Brain pericyte (primary cell): ENCODE measurements around the gene BFSP1.

Experiments used
- DNase-seq: peaks from one replicate; pipeline ENCODE4 v3.0.0-alpha.2; 2012; ENCODE audit warnings: low read depth, low spot score

Gene BFSP1

DNA sequence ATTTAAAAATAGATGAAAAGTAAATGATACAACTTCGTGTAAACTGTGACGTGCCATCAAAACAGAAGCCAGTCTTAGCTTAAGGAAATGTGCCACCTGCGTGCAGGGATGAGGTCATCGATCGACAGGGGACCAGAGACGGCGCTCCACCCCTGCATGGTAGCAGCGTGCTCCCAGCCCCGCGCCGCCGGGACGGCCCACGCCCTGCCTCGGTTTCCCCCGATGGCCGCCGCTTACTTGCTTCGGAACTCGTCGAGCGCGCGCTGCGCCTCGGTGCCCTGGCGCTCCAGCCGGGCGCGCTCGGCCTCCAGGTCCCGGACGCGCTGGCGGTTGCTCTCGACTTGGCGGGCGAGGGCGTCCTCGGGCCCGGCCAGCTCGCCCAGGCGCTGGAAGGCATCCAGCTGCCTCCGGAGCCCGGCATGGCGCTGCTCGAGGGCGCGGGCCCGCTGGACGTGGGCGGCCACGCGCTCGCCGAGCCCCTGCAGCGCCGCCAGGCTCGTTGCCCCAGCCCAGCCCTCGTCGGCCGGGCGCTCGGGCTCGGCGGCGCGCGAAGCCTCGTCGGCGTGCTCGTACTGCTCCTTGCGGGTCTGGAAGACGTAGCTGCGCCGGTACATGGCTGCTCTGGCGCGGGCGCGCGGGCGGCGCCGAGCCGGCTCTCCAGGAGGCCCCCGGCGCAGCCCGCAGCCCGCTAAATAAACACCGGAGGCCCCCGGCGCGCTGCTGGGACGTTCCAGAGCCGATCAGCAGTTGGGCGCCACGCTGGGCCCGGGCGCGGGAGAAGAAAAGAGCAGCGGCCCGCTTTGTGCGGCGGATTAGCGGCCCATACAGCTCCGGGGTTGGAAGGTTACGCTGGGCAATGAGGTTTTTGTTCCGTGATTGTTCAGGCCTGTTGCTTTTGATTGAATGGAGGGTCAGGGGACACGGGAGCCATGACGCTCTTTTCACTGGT lies at the start of gene BFSP1:
Gene BFSP1, minus strand, starts transcription at position 664 of the 949 bp plus-strand sequence. Its CDS starts 50 bp downstream, at position 614.
- peak; percentile 25 for DNase-seq

DNA sequence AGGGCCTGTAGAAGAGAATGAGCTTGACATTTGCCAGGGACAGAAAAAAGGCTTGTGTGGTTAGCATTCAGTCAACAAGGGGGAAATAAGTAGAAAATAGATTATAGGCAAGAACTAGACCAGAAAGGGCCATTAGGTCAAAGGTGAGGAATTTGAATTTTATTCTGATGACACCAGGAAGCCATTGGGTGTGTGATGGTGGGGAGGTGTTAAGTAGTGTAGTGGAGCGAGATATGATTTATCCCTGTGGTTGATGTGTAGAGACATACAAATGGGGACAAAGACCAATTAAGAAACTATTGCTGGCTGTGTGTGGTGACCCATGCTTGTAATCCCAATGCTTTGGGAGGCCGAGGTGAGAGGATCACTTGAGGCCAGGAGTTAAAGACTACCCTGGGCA lies 49.7 kb upstream of the BFSP1 start:
- no peak for DNase-seq

DNA sequence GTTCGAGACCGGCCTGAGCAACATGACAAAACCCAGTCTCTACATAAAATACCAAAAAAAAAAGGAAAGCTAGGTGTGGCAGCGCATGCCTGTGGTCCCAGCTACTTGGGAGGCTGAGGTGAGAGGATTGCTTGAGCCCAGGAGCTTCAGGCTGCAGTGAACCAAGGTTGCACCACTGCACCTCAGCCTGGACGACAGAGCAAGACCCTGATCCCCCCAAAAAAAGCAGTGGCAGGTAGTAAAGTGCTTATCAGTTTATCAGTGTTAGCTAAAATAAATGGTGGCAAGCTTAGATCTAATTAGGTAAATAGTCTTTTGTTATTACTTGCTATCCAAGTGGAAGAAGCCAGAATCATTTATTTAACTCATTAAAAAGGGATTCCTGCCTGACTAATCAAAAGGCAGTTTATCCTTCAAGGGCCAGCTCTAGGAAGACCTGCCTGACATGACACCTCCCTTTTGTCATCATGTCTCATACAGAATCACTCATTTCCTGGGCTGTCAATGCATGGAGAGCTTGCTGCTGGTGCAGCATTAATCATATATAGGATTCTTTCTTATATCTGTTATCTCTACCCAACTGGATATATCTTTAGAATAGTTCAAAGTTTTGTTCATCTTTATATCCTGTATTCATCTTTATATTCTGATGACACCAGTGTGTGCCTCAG lies 48.3 kb upstream of the BFSP1 start:
- no peak for DNase-seq

DNA sequence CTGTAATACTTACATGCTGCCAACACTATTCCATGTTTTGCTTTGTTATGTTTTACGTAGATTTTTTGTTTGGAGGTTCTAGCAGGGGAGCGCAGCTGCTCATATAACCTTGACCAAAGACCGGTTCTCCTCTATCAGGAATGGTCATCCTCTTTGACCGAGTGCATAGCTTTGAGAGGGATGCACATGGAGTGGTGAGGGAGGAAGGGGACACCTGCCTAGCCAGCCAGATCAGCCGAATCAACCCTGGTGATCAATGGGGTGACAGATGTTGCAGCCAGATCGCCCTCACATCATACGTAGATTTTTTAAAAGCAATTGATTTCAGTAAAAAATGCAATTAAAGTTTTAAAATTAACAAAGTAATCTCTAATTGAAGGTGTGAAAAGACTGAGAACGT lies 45.0 kb upstream of the BFSP1 start:
- DNase-seq = no peak

DNA sequence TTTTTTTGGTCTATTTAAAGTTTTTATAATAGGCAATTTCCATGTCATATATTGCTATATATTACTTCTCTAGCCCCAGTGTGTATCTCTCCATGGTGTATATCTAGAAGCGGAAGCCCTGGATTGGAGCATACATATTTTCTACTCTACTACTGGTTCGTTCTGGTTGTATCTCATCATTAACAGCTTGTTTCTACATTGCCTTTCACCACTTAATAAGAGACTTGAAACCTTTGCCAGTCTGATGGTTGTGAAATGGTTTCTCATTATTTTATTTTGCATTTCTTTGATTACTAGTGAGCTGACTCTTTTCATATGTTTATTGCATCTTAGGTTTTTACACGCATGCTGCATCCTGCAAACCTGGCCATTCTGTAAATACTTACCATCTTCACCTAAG lies 42.3 kb upstream of the BFSP1 start:
- DNase-seq = no peak

DNA sequence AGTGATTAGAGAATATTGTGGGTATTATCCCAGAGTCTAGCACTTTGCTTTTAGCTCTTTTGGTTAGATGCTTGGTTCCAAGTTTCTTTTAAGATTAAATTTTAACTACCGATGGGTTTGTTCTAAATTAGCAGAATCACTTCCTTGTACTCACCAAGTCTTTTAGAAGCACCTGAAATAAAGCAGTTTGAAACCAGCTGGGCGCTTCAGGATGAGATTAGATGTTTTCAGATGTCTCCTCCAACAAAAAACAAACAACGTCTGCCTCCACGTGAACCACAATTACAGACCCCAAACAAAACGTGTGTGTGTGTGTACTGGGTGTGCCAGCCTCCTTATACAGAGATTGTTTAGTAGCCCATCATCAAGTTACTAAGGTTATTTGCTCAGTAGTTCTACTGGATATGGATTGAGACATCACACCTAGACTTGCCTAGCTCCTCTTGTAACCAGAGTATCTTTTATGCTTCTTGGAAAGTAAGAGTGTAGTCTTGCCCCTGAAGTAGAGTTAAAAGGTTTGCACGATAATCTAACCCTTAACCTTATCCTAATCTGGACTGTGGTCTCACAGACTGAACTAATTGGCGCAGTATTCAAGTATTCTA lies 41.0 kb upstream of the BFSP1 start:
- DNase-seq = no peak

DNA sequence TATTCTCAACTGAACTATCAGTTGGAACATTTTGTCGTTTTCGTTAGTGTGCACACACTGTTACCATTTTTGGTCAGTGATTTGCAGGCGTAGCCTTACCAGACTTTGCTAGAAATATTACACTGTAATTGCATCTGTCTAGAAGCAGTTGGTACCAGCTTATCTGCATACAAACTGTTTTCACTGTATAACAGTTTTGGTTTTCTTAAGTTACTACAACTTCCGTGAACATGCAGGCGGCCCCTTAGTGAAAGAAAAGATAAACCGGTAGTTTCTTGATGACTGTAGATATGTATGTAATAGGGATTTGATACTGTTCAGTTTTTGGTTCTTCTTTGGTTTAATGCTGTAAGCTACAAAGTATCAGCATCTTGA lies 40.0 kb upstream of the BFSP1 start:
- DNase-seq = no peak

DNA sequence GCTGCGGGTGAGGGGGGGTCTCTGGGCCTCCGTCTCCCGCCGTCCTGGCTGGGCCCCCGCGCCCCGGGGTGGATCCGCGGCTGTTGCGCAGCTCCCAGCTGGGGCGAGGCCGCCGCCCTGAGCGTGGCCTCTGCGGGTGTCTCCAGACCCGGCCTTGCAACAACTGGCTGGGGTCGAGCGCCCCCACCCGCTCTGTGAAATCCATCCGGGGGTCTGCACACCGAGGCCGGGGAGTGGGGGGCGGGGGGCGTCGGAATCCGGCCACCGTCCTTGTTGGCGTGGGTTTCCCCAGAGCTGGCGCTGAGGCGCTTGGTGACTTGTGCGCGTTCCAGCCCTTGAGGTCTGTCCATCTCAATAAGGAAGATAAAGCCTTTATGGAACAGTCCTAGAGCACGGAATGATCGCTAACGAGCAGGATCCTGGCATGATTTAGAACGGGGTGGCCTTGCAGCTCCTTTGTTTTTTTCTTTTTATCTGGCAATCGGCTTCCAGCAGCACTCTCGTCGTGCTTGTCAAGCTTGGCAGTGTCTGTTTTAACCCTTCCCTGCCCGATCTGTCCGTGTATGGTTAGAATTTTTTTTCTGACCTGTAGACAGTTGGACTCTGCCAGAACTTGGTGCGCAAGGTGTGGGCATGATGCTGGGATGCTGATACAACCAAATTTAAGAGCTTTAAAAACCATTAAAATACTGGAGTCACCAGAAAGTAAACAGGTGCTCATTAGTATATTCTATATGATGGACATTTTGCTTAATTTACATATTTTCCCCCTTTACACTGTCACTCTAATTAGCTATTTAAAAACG lies 39.4 kb upstream of the BFSP1 start:
- no peak for DNase-seq

DNA sequence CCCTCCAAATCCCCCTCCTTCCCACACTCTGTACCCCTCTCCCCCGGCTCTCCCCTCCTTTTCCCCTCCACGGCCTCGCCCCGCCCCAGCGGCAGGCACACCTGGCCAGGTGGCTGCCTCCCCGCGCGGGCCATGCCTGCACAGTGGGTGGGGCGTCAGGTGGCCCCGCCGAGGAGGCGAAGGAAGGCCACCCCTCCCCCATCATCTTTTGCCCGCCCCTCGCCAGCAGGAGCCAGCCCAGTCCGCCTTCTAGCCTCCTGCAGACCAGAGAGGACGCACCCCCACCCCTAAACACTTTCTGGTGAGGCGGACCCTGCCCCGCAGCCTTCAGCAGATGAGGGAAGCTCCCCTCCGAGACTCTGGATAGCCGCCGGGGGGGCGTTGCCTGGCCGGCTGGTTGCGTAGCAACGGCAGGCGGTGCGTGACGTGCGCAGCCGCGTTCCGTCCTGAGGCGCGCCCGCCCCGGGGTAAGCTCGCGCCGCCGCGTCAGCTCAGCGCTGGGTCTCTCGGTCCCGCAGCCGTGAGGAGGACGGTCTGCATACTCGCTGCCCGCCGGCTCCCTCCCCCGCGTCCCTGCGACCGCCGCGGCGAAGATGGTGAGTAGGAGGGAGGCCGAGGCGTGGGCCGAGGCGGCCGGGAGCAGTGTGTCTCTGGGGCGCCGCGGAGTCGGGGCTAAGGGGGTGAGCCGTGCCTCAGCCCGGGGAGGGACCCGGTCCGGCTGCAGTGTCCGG lies 38.6 kb upstream of the BFSP1 start, which contains the start of gene DSTN:
Gene DSTN, plus strand, starts transcription at position 460 of the 731 bp plus-strand sequence. Its CDS starts 134 bp downstream, at position 594.
- DNase-seq = peak; percentile 71

DNA sequence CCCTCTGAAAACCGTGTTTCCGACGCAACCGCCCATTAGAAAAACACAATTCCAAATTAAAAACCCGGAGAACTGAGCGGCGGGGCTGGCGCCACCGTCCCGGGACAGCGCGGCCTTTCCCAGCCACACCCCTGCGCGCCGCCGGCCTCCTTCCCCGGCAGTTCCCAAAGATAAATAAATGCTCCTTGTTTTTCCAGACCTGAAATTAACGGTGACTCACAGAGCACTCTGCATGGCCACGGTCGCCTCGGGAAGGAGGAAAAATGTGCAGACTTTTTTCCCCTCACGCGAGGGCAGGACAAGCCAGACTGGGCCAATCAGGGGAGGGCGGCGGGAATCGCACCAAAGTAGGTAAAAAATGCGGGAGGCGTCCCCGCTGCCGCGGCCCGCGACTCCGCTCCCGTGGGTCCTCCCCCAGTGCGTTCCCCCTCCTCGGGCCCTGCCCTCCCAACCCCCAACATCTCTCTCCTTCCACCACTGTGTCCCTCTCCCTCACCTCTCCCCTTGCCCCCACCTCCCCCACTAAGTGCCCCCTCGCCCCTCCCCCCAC lies 37.9 kb upstream of the BFSP1 start:
- peak; percentile 53 for DNase-seq

DNA sequence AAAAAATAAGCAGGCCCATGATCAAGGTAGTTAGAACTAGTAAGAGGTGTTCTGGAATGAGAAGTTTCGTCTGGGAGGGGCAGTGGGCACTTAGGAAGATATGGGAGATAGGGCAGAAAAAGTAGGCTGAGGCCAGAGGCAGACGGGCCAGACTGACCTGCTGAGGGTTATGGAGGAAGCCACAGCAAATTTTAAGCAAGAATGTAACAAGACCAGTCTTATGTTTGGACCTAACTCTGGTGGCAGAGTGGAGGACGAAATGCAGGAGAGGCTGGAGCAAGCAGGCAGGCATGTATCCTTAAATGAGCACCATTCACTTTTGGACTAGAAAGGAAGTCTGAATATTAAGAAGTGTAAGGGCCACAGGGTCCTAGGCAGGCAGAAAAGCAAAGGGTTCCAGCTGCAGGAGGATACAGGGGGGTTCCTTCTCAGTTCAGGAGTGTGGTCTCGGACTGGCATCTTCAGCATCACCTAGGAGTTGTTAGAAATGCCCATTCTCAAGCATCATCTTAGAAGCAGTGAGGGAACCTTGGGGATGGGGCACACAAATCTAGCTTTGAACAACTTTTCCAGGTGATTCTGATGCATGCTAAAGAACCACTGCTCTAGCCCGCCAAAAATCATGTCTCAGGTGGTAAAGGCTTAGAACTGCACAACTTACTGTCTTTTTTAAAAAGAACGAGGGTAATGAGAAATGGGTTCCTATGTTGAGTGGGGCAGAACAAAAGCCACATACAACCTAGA lies 37.0 kb upstream of the BFSP1 start:
- no peak for DNase-seq

DNA sequence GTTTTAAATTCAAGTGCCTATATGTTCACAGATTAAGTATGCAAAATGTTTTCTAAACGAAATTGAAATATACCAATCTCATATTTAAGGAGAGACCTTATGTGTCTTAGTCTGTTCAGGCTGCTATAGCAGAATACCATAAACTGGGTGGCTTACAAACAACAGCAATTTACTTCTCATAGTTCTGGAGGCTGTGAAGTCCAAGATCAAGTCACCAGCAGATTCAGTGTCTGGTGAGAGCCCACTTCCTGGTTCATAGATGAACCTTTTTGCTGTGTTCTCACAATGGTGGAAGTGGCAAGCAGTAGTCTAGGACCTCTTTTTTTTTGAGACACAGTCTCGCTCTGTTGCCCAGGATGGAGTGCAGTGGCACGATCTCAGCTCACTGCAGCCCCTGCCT lies 35.2 kb upstream of the BFSP1 start:
- DNase-seq = no peak

DNA sequence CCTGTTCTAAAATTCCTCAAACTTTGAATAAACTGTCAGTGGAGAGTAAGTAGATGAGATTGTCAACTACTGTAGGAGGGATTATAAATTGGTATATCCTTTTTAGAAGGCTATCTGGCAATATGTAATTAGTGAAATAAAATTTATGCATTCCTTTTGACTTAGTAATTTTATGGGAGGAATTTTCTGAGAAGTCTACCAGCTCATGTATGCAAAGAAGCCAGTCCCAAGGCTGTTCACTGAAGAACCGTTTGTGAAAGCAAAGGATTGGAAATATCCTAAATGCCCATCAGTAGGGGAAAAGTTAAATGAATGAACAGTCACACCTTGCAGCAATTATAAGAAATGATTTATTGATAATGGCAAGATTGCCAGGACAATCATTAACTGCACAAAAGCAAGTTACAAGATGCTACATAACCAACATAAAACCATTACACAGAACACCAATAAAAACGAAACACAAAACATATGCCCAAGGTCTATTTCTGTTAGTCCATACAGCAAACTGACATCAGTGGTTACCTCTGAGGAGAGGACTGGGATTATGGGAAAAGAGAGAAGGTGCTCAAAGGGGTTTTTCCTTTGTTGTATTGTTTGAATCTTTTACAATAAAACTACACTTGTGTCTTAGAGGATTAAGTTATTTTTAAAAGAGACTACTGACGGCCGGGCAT lies 34.1 kb upstream of the BFSP1 start:
- no peak for DNase-seq

DNA sequence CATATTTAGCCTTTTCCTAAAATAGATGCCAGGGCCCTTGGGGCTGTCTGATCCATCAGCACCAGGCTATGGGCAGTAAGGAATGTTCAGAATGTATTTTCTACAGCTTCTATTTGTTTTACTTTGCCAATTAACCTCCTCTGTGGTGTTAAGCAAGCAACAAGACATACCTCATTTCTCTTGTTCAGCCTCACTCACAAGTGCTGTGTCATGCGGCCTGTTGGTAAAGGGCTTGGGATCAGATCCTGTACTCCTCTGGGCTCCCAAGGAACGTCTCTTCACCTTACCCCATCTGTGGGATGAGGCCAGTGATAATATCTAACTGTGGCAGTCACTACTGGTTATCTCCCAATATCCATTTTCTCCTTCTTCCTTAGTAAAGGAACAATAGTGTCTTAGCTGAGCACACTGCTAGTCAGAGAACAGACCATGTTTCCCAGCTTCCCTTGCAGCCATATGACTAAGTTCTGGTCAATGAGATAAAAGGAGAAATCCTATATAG lies 31.7 kb upstream of the BFSP1 start:
- DNase-seq = no peak

DNA sequence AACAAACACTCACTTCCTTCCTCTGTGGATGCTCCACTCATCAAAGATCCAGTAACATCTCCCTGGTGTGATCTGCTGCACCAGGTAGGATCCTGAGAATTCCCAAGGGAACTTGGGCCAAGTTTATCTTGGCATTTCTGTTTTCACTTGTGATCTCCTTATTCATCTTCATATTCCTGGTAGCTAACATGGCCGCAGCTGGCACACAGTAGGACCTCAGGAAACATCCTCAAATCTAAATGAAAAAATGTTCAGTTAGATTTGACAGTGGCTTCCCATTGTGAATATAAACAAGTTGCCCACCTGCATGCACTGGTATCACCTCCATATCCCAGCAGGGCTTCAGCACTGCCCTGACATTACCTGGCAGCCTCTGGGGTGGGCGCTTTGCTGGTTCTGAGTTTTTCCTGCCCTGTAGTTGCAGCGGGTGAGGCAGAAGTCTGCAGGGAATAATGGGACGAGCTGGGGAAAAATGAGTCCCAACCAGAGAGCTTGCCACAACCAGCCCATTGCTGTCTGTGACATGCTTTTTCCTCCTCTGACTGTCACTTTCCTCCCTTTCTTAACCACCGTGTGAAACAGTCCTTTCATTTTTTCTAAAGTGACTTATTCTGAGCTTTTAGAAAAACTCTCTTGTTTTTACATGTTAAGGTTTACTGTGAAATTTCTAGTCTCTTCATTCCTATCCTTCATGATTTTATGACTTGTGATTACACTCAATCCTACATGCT lies 29.3 kb upstream of the BFSP1 start:
- DNase-seq = no peak

DNA sequence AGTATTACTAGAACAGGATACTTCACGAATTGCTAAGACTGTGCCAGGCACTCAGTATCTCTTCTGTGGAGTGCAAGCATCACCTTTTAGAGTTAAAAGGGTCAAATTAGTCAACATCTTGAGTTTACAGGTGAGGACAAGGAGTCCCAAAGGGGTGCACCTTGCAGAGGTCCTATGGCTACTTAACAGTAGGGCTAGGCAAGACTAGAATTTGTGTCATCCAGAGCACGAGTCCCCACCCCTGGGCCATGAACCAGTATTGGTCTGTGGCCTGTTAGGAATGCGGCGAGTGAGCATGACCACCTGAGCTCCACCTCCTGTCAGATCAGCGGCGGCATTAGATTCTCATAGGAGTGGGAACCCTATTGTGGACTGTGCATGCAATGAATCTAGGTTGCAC lies 28.2 kb upstream of the BFSP1 start:
- no peak for DNase-seq

DNA sequence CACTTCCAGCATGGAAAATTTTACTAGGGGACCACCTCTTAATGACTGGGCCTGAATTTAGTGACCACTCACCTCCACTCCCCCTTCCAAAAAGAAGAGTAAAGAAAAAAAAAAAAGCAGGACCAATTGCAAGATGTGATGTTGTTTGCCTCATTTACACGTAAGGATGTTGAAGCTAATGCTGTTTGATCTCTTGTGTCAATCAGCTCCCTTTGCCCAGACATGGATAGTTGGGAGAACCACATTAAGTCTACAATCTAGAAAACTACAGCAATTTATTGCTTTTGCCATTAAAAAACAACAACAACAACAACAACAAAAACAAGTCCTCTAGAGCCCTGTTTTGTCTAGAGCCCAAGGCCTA lies 27.7 kb upstream of the BFSP1 start:
- DNase-seq = no peak

DNA sequence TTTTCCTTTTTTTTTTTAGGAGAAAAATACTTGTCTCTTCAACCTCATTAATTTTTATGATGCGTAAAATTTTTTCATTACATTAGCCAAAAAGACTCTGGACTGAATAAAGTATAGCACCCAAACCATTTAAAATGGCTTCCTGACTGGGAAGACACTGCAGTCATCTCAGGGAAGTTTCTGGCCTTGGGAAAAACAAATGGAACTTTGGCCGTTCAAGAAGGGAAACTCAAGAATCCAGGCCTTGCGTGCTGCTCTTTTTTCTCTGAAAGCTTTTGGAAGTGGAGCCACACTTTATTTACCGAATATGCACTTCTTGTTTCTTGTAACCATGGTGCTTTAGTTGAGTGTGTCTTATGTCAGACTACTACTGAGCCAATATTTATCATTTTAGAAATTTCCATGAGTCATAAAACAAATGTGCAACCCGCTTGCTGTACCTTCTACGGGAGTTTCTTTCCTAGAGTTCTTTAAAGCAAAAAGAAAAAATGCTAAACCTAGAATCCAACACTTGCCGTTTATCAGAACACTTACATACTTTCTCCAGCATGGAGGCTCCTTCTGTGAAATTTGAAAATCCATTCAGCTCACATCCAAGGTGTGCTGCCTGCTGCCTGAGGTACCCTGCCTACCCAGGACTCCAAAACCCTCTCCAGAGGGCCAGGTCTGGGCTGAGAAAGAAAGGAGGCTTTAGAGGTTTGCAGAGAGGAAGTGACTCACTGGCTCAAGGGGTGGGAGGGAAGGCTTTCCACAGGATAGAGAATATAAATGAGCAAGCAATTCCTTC lies 27.2 kb upstream of the BFSP1 start:
- DNase-seq = peak; percentile 69
